Left hindlimb (tissue), 1 donor: Measurements from ENCODE around the gene TBX19.
A peak's percentile ranks its signal among the peaks of the same experiment; 100 is the strongest.
"Not testable (repeated sequence)": the region's sequence is repeated elsewhere in the genome, so short reads cannot be mapped to it uniquely, and the experiment has no call there.

Experiments
- DNase-seq: peaks from one replicate; pipeline ENCODE4 v3.0.0-alpha.2; 2018

Gene TBX19

GRCh38 chr1:168324745-168325425 is 44.2 kb downstream of the TBX19 start:
- no peak for DNase-seq

DNA sequence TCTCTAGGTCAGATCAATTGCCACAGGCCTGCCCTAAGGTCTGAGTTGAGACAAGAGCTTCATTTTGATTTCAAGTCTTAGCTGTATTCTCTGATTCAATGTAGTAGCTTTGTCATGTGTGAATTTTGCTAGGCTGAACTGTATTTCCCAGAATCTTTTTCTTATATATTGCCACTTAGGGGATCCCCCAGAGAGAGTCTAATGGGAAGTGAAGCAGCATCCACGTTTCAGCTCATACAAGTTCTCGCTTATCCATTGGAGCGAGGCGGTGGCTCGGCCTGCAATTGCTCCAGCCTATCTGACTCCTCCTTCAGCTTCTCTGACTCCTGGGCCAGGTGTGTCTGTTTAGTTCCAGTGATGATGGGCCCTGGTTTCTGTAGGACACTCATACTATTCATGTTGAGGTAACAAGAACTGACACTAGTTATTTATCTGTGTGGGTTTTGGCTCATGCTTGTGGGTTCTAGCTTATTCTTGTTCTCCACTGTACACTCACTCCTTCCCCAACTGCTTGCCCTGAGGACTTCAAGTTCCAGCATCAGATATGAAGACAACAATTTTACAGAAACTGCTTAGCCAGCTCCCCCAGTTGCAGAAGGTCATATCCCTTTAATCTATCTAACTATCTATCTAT is 48.2 kb downstream of the TBX19 start:
- DNase-seq: no peak

DNA sequence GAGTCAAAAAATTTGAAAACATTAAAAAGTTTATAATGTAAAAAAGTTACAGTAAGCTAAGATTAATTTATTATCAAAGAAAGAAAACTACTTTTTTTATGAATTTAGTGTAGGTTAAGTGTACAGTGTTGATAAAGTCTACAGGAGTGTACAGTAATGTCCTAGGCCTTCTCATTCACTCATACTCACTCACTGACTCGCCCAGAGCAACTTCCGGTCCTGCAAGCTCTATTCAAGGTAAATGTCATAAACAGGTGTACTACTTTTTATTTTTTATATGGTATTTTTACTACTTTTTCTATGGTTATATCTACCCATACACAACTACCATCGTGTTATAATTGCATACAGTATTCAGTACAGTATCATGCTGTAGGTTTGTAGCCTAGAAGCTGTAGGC is 49.6 kb downstream of the TBX19 start:
- DNase-seq: no peak

- no peak for DNase-seq
These were observed 50.9 kb downstream of the TBX19 start for GRCh38 chr1:168331569-168331968.

GRCh38 chr1:168333562-168334276 is 53.0 kb downstream of the TBX19 start:
- no peak for DNase-seq

GRCh38 chr1:168335500-168335899 is 54.8 kb downstream of the TBX19 start:
- DNase-seq: no peak

DNA sequence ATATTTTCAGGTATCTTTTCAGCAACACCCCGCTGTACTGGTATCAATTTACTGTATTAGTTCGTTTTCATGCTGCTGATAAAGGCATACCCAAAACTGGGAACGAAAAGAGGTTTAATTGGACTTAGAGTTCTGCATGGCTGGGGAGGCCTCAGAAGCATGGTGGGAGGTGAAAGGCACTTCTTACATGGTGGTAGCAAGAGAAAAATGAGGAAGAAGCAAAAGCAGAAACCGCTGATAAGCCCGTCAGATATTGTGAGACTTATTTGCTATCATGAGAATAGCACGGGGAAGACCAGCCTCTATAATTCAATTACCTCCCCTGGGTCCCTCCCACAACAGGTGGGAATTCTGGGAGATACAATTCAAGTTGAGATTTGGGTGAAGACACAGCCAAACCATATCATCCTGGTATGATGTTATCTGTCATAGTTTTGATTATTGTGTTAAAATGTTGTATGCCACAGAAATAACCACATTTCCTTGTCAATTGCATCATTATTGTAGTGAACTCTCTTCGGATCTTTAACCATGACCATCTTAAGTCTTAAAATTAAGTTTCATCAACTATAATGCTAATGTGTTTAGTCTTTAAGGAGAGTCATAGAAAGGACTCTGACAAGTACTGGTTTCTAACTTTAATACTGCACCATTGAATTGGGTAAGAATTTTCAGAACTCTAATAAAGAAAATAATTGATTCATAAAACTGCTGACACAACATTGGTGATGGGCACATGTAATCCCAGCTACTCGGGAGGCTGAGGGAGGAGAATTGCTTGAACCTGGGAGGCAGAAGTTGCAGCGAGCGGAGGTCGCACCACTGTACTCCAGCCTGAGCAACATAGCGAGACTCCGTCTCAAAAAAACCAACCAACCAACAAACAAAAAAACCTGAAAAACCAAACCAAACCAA is 58.2 kb downstream of the TBX19 start:
- no peak for DNase-seq

GRCh38 chr1:168340781-168341482 is 60.3 kb downstream of the TBX19 start:
- no peak for DNase-seq

- no peak for DNase-seq
These were observed 60.9 kb downstream of the TBX19 start for GRCh38 chr1:168341483-168341975.

- peak; percentile 89 for DNase-seq
These were observed 62.0 kb downstream of the TBX19 start for GRCh38 chr1:168342572-168343280.

DNA sequence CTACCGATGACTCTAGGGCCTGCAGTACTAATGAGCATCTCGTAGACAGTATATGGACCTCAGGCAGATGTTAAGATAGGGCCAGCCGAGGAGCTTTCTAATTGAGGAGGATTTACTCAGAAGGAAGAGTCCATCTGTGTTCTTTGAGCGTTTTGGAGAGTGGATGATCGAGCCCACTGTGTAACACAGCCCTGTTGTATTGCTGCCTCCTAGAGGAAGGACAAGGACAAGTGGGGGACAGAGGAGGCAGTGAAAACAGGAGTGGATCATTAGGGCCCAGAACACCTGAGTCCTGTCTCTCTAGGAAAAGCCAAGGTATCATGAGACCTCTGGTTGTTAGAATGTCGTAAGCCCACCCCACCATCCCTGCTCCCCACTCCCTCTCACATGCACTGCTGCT is 62.9 kb downstream of the TBX19 start:
- no peak for DNase-seq

DNA sequence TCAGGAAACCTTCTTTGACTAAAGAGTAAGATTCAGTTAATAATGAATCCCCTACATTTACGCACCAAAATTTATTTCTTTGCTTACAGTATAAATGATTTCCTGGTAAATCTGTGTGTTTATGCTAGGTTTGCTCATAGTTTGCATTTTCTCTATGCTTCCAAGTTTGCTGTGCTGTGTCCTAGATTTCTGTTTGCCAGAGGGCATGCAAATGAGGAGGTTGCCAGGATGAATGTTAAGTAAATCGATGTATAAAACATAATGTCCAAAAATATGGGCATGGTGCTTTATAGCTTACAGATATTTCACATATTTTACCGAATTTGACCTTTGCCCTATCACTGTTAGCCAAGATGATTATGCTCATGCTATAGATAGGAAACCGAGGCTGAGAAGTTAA is 63.8 kb downstream of the TBX19 start:
- DNase-seq: no peak

GRCh38 chr1:168345939-168346338 is 65.3 kb downstream of the TBX19 start:
- no peak for DNase-seq

GRCh38 chr1:168347630-168348029 is 67.0 kb downstream of the TBX19 start:
- DNase-seq: no peak

GRCh38 chr1:168348146-168348709 is 67.6 kb downstream of the TBX19 start:
- DNase-seq: no peak

DNA sequence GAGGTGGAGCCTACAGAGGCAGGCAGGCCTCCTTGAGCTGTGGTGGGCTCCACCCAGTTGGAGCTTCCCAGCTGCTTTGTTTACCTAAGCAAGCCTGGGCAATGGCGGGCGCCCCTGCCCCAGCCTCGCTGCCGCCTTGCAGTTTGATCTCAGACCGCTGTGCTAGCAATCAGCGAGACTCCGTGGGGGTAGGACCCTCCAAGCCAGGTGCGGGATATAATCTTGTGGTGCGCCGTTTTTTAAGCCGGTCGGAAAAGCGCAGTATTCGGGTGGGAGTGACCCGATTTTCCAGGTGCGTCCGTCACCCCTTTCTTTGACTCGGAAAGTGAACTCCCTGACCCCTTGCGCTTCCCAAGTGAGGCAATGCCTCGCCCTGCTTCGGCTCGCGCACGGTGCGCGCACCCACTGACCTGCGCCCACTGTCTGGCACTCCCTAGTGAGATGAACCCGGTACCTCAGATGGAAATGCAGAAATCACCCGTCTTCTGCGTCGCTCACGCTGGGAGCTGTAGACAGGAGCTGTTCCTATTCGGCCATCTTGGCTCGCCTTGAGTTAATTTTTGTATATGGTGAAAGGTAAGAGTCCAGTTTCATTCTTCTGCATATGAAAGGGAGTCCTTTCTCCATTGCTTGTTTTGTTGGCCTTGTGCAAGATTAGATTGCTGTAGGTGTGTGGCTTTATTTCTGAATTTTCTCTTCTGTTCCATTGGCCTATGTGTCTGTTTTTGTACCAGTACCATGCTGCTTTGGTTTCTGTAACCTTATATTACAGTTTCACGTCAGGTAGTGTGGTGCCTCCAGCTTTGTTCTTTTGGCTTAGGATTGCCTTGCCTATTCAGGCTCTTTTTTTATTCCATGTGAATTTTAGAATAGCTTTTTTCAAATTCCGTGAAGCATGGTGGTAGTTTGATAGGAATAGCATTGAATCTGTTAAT is 73.9 kb downstream of the TBX19 start:
- DNase-seq: not testable (repeated sequence)

GRCh38 chr1:168360151-168361021 is 79.7 kb downstream of the TBX19 start:
- DNase-seq: no peak

GRCh38 chr1:168361252-168361651 is 80.6 kb downstream of the TBX19 start:
- DNase-seq: no peak

DNA sequence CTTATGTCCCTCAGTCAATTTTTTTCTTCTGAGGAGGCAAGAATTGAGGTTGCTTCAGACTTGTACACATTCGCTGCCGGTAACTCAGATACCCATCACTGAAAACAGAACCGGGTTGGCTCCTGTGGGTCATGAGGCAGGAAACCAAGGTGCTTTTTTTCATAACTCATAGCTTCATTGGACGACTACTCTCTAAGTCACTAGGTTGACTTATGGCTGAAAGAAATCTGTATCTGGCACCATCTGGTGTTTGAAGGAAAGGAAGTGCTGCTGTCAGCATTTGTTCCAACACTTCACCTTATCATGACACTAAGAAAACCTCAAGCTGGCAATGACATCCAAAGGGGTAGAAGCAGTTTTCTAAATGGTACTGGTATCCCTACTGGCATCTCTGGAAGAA is 82.3 kb downstream of the TBX19 start:
- DNase-seq: no peak
